ENCODE data around the gene CRABP1.

DNA sequence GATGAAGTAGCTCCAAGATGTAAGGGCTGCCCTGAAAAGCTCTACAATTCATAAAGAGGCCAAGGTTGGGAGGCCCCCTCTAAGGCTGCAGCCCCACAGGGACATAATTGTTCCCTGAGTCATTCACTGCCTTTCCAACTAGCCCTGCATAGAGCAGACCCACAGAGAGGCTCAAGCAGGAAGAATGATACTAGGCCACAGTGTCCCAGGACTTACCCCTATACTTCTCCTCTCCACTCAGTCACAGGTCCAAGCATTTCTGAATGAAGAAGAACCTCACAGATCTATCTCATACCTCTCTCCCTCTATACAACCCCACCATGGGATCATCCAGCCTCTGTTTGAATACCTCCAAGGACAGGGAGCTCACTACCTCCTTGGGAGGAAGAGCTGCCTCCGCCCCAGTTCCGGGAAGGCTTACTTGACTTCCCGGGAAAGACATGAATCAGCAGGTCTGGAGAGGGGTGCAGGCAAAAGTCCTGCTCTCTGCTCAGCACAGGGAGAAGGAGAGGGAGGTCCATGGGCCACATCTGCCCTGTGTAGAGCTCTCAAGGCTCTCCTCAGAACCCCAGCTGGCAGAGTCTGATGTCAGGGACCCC lies 33.9 kb upstream of the CRABP1 start:
- TF ChIP-seq FOXK2 (IDR thresholded peaks at IDR 0.05) (no peak), SUZ12 (IDR thresholded peaks at IDR 0.05) (no peak), BHLHE40 (IDR thresholded peaks at IDR 0.05; ENCODE audit: borderline replicate concordance) (no peak), SP1 (IDR thresholded peaks at IDR 0.05) (no peak), ZNF384 (IDR thresholded peaks at IDR 0.05) (no peak), FOXM1 (IDR thresholded peaks at IDR 0.05; ENCODE audit: borderline replicate concordance) (no peak), ARNT (IDR thresholded peaks at IDR 0.05) (no peak)
